Smooth muscle cell (in vitro differentiated cells): Measurements from ENCODE around the gene HECW1. TPM values are rescaled to one million over a fixed set of nuclear protein-coding genes. Genes with fewer than 3 reads are reported as not detected.

Source experiments
- DNase-seq: peaks from one replicate; lab custom pipeline; 2025; ENCODE audit not compliant: unreplicated experiment; lab: John Stamatoyannopoulos, UW
- H2AFZ ChIP-seq: fragments of 200-600 bp; sonication (generic); 2 replicates; pipeline ENCODE4 v1.6.0; 2016; ENCODE audit warnings: antibody characterized with exemption, low read depth, mild to moderate bottlenecking
- H3F3A ChIP-seq: fragments of 200-600 bp; sonication (generic); 2 replicates; pipeline ENCODE4 v1.6.0; 2017; ENCODE audit warnings: antibody characterized with exemption, low read depth
- H3K27ac ChIP-seq: fragments of 200-600 bp; sonication (generic); 2 replicates; pipeline ENCODE4 v1.5.1; 2016; ENCODE audit warnings: low read depth, mild to moderate bottlenecking
- H3K27me3 ChIP-seq: fragments of 200-600 bp; sonication (generic); 2 replicates; pipeline ENCODE4 v1.6.1; 2016; ENCODE audit warnings: low read depth, mild to moderate bottlenecking
- H3K36me3 ChIP-seq: fragments of 200-600 bp; sonication (generic); 2 replicates; pipeline ENCODE4 v1.5.1; 2016; ENCODE audit warnings: low read depth
- H3K4me1 ChIP-seq: fragments of 200-600 bp; sonication (generic); 2 replicates; pipeline ENCODE4 v1.5.1; 2016; ENCODE audit warnings: low read depth
- H3K4me2 ChIP-seq: fragments of 200-600 bp; sonication (generic); 2 replicates; pipeline ENCODE4 v1.6.0; 2016; ENCODE audit warnings: mild to moderate bottlenecking
- H3K4me3 ChIP-seq: fragments of 200-600 bp; sonication (generic); 2 replicates; pipeline ENCODE4 v1.5.1; 2016; ENCODE audit warnings: mild to moderate bottlenecking
- H3K79me2 ChIP-seq: fragments of 200-600 bp; sonication (generic); 2 replicates; pipeline ENCODE4 v1.6.0; 2016; ENCODE audit warnings: low read depth, mild to moderate bottlenecking
- H3K9ac ChIP-seq: fragments of 200-600 bp; sonication (generic); 2 replicates; pipeline ENCODE4 v1.6.0; 2016; ENCODE audit warnings: low read depth
- H3K9me3 ChIP-seq: fragments of 200-600 bp; sonication (generic); replicated peaks from 2 replicates; pipeline ENCODE4 v1.5.1; 2016; ENCODE audit warnings: low read depth
- H4K20me1 ChIP-seq: fragments of 200-600 bp; sonication (generic); 2 replicates; pipeline ENCODE4 v1.6.0; 2016; ENCODE audit warnings: low read depth
- CTCF ChIP-seq: fragments of 200-600 bp; sonication (generic); IDR thresholded peaks from 2 replicates; pipeline ENCODE4 v1.5.1; 2017; ENCODE audit warnings: borderline replicate concordance, mild to moderate bottlenecking, antibody characterized with exemption; ENCODE audit not compliant: insufficient read depth, poor library complexity, severe bottlenecking
- WGBS: methylation state at CpG from one replicate; pipeline ENCODE4 v1.1.7; 2016; ENCODE audit warnings: low lambda C conversion rate; 5-methylcytosine and 5-hydroxymethylcytosine counted together
- polyA plus RNA-seq: library from polyadenylated mRNA; unstranded; fragments of >200 nt; fragmentation: Nextera tagmentation; extraction: Ambion mirVana; gene quantifications from 2 replicates; pipeline ENCODE4 v1.2.1, GENCODE V29; 2016
- total RNA-seq: library from RNA; depleted of rRNA; stranded (reverse); fragments of >200 nt; gene quantifications from 2 replicates; pipeline ENCODE4 v1.2.3, GENCODE V29; 2014

Gene HECW1
- total and polyA plus RNA-seq, 2 experiments from 2014 or later = 0.09 to 0.49 TPM

DNA sequence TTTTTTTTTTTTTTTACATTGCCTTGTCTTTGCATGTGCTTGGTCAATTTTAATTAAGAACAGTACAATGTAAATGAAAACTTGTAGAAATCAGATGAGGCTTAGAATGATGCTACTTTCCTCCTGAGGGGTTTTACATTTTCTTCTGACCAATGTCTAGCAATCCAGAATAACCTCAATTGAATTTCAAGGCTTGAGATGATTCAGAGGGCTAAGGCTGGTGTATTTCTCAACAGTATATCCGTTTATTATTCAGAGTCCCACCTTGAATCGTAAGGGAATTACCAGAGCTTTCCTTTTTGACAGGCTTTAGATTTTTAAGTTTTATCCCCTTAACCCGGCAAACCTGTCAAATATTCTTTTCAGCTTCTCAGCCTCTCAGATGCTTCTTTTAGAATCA is 239.2 kb downstream of the HECW1 start:
- Histone ChIP-seq H2AFZ (no peak overlapping the region), H3K4me2 (no peak overlapping the region), H3K4me3 (no peak overlapping the region), H3K27me3 (no peaks in the 10 kb centered on the region), H4K20me1 (no peaks in the 10 kb centered on the region), H3F3A (no peaks in the 10 kb centered on the region), H3K27ac (no peak overlapping the region), H3K9ac (no peak overlapping the region), H3K36me3 (no peaks in the 10 kb centered on the region), H3K9me3 (no peaks in the 10 kb centered on the region), H3K79me2 (no peaks in the 10 kb centered on the region), H3K4me1 (no peaks in the 10 kb centered on the region)
- no peak for DNase-seq
- WGBS = 86% methylated on average over 3 of the region's 3 CpGs
- no peak for TF ChIP-seq CTCF

DNA sequence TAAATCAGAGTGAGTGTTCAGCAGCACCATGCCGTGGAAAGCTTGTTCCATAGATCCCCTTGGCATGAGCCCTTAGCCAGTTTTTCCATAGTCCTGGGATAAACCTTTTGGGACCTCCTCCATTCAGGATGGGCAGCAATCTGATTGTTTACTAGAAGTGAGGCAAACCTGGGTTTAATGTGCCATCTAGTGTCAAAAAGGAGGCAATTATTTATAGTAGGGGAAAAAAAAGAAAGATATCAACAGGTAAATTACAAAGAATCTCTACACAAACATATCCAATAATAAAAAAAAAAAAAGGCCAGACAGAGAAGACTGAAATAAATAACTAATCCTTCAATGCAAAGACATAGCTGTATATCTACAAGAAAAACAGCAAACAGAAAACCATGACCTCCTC is 241.5 kb downstream of the HECW1 start:
- DNase-seq = no peak
- no peak overlapping the region for H3K4me2 ChIP-seq
- no peak overlapping the region for H3K4me3 ChIP-seq
- 86% methylated on average over 1 of the region's 1 CpG for WGBS
- H3K27ac ChIP-seq = no peak overlapping the region
- no peaks in the 10 kb centered on the region for H3K4me1 ChIP-seq
- H3K9ac ChIP-seq = no peak overlapping the region
- H3K9me3 ChIP-seq = no peaks in the 10 kb centered on the region
- H3K79me2 ChIP-seq = no peaks in the 10 kb centered on the region
- H4K20me1 ChIP-seq = no peaks in the 10 kb centered on the region
- TF ChIP-seq CTCF = no peak
- no peaks in the 10 kb centered on the region for H3K36me3 ChIP-seq
- H3F3A ChIP-seq = no peaks in the 10 kb centered on the region
- H2AFZ ChIP-seq = no peak overlapping the region
- no peaks in the 10 kb centered on the region for H3K27me3 ChIP-seq

DNA sequence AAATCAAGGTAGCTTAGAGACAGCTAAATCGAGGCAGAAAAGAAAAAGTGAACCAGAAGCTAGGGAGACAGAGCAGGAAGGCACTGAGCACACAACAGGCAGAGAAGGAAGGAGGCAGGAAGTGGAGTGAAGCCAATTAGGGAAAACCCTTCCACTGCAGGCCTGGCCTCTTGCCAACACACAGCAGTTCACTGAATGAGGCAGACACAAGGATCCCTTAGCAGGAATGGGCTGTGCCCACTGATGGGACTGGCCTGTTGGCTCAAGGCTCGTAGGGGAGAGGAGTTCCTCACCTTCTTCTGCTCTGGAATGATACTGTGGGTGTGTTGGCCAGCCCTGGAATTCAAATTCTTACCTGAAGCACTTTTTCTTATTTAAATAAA is 250.2 kb downstream of the HECW1 start:
- H3K9me3 ChIP-seq = no peaks in the 10 kb centered on the region
- 65% methylated on average over 2 of the region's 2 CpGs for WGBS
- H3K27ac ChIP-seq = no peak overlapping the region
- no peaks in the 10 kb centered on the region for H3K4me1 ChIP-seq
- no peaks in the 10 kb centered on the region for H3K79me2 ChIP-seq
- no peak overlapping the region for H3K4me3 ChIP-seq
- H2AFZ ChIP-seq = no peak overlapping the region
- no peaks in the 10 kb centered on the region for H3K27me3 ChIP-seq
- no peak overlapping the region for H3K4me2 ChIP-seq
- no peak for DNase-seq
- TF ChIP-seq CTCF = no peak
- H3K36me3 ChIP-seq = no peaks in the 10 kb centered on the region
- H3K9ac ChIP-seq = no peak overlapping the region
- H3F3A ChIP-seq = no peaks in the 10 kb centered on the region
- H4K20me1 ChIP-seq = no peaks in the 10 kb centered on the region

DNA sequence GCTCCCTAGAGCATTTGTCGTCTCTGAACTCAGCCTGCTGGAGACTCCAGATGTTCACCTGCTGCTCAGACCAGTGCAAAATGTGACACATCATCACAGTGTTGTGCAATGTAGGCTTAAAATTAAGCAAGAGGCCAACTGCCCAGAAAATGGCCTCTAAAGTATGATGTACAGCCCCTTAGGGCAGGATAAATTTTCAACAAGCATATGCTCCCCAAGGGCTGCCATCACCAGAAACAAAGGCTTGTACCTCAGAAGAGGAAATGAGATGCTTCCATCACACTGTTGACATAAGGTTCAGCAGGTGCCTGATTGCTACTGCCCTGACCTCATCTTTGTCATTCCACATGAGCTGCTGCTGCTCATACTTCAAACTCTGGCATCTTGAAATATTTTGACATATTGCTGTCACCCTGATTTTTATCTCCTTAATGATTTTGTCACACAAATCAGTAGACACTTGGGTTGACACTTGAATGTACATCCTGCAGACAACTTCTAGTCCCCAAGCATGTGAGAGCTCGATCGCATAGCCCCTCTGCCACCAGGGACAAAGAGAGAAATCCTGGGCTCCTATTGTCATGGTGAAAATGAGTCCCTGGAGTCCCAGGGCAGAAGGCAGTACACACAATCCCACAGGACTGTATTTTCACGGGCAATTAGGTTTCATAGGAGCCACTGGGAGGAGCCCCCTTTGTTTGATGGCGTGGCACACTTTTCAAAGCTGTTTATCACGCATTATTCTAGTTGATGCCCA is 250.8 kb downstream of the HECW1 start:
- Histone ChIP-seq H3K4me3 (no peak overlapping the region), H3K79me2 (no peaks in the 10 kb centered on the region), H3K27me3 (no peaks in the 10 kb centered on the region), H3F3A (no peaks in the 10 kb centered on the region), H3K4me1 (no peaks in the 10 kb centered on the region), H2AFZ (no peak overlapping the region), H3K4me2 (no peak overlapping the region), H3K9ac (no peak overlapping the region), H3K27ac (no peak overlapping the region), H3K36me3 (no peaks in the 10 kb centered on the region), H3K9me3 (no peaks in the 10 kb centered on the region), H4K20me1 (no peaks in the 10 kb centered on the region)
- no peak for TF ChIP-seq CTCF
- no peak for DNase-seq
- 77% methylated on average over 6 of the region's 6 CpGs for WGBS
